IMR-90 (cell line): ENCODE measurements around the gene KCNQ1. TPM values are rescaled to one million over a fixed set of nuclear protein-coding genes. Genes with fewer than 3 reads are reported as not detected.

ENCODE experiments used
- ATAC-seq: fragments of 200-7000 bp; cut with Tn5 transposase; 2 replicates; pipeline ENCODE4 v1.9.1; 2020; ENCODE audit warnings: low read depth, mild to moderate bottlenecking, moderate library complexity
- BruUV-seq: library from RNA; stranded (reverse); fragments of 400-500 nt; replicated peaks from 2 replicates; lab custom pipeline; 2021; lab: Mats Ljungman, UMichigan
- CTCF ChIA-PET: fragments of 300-600 bp; formaldehyde crosslinking; extraction: SDS; loops from one replicate; lab custom pipeline; 2021; ENCODE audit warnings: antibody characterized with exemption; lab: Yijun Ruan, JAX
- POLR2A ChIA-PET: fragments of 300-600 bp; sonication (Branson Sonifier 250); formaldehyde crosslinking; loops from one replicate; lab custom pipeline; 2022; ENCODE audit warnings: antibody characterized with exemption; ENCODE audit not compliant: unreplicated experiment; lab: Charles Lee
- DNase-seq: peaks from one replicate; pipeline ENCODE4 v3.0.0; 2013
- H2AFZ ChIP-seq: replicated peaks from 2 replicates; pipeline ENCODE3; 2013; ENCODE audit warnings: low read length, mild to moderate bottlenecking; ENCODE audit not compliant: poor library complexity
- H2AK5ac ChIP-seq: 2 replicates; pipeline ENCODE4 v1.6.1; 2013; ENCODE audit warnings: low read depth, low read length, inconsistent platforms
- H2AK9ac ChIP-seq: replicated peaks from 2 replicates; pipeline ENCODE3; 2013; ENCODE audit warnings: mild to moderate bottlenecking, low read depth, low read length, moderate library complexity; ENCODE audit not compliant: poor library complexity
- H2BK120ac ChIP-seq: 2 replicates; pipeline ENCODE4 v1.6.1; 2013; ENCODE audit warnings: low read depth, low read length, inconsistent platforms
- H2BK15ac ChIP-seq: 3 replicates; pipeline ENCODE4 v1.6.1; 2013; ENCODE audit warnings: low read depth, low read length, inconsistent platforms
- H2BK20ac ChIP-seq: 2 replicates; pipeline ENCODE4 v1.6.1; 2013; ENCODE audit warnings: low read depth, mild to moderate bottlenecking, inconsistent platforms, low read length, moderate library complexity
- H2BK5ac ChIP-seq: 2 replicates; pipeline ENCODE4 v1.6.1; 2013; ENCODE audit warnings: mild to moderate bottlenecking, low read depth, low read length, inconsistent platforms; ENCODE audit not compliant: poor library complexity, severe bottlenecking
- H3K14ac ChIP-seq: replicated peaks from 2 replicates; pipeline ENCODE4 v1.6.1; 2013; ENCODE audit warnings: low read depth, low read length, inconsistent platforms
- H3K18ac ChIP-seq: 2 replicates; pipeline ENCODE4 v1.6.1; 2013; ENCODE audit warnings: low read depth, low read length, control low read depth
- H3K23ac ChIP-seq: 2 replicates; pipeline ENCODE4 v1.6.1; 2013; ENCODE audit warnings: low read depth, low read length, inconsistent platforms
- H3K27ac ChIP-seq: 2 replicates; pipeline ENCODE4 v1.5.1; 2013; ENCODE audit warnings: mild to moderate bottlenecking, control low read depth, low read length; ENCODE audit not compliant: insufficient read depth
- H3K27me3 ChIP-seq: 2 replicates; pipeline ENCODE4 v1.6.1; 2013; ENCODE audit warnings: low read length; ENCODE audit not compliant: control insufficient read depth, insufficient read depth
- H3K36me3 ChIP-seq: 2 replicates; pipeline ENCODE4 v1.6.1; 2013; ENCODE audit warnings: low read length, mixed read lengths; ENCODE audit not compliant: control insufficient read depth, insufficient read depth
- H3K4ac ChIP-seq: 2 replicates; pipeline ENCODE4 v1.6.1; 2013; ENCODE audit warnings: low read depth, low read length, inconsistent platforms
- H3K4me1 ChIP-seq: 2 replicates; pipeline ENCODE4 v1.6.1; 2013; ENCODE audit warnings: low read length, mixed read lengths; ENCODE audit not compliant: control insufficient read depth, insufficient read depth
- H3K4me2 ChIP-seq: 2 replicates; pipeline ENCODE4 v1.6.1; 2013; ENCODE audit warnings: low read depth, mild to moderate bottlenecking, control low read depth, low read length, moderate library complexity
- H3K4me3 ChIP-seq: 2 replicates; pipeline ENCODE4 v1.5.1; 2013; ENCODE audit warnings: low read depth, mild to moderate bottlenecking, control low read depth, low read length, moderate library complexity; ENCODE audit not compliant: insufficient read depth
- H3K56ac ChIP-seq: 2 replicates; pipeline ENCODE4 v1.6.1; 2013; ENCODE audit warnings: low read length, inconsistent platforms; ENCODE audit not compliant: insufficient read depth; ENCODE audit errors: extremely low read depth
- H3K79me1 ChIP-seq, 2 experiments: 2 replicates each; pipeline ENCODE4 v1.6.1; 2013; ENCODE audit warnings: low read length in 2 of 2, inconsistent platforms in 1 of 2, low read depth in 1 of 2
- H3K9ac ChIP-seq: 2 replicates; pipeline ENCODE4 v1.6.1; 2013; ENCODE audit warnings: low read depth, low read length, control low read depth
- H3K9me1 ChIP-seq: 2 replicates; pipeline ENCODE4 v1.6.1; 2013; ENCODE audit warnings: low read length, inconsistent platforms; ENCODE audit not compliant: insufficient read depth
- H3K9me3 ChIP-seq: 2 replicates; pipeline ENCODE4 v1.6.1; 2013; ENCODE audit warnings: low read length; ENCODE audit not compliant: control insufficient read depth, insufficient read depth
- H4K20me1 ChIP-seq: 2 replicates; pipeline ENCODE4 v1.6.1; 2013; ENCODE audit warnings: low read length, inconsistent platforms; ENCODE audit not compliant: insufficient read depth
- H4K5ac ChIP-seq: 2 replicates; pipeline ENCODE4 v1.6.1; 2013; ENCODE audit warnings: mild to moderate bottlenecking, low read depth, low read length, control low read depth
- H4K8ac ChIP-seq, 2 experiments: 2 replicates each; pipeline ENCODE4 v1.6.1; 2013; ENCODE audit warnings: low read depth in 2 of 2, low read length in 2 of 2, control low read depth in 1 of 2, inconsistent platforms in 1 of 2
- H4K91ac ChIP-seq: 2 replicates; pipeline ENCODE4 v1.6.1; 2013; ENCODE audit warnings: low read depth, low read length, inconsistent platforms; ENCODE audit not compliant: insufficient read depth
- CEBPB ChIP-seq: IDR thresholded peaks from 2 replicates; pipeline ENCODE4 v1.6.1; 2012; ENCODE audit warnings: low read depth, low read length, improper control_type of control experiment
- CHD1 ChIP-seq: IDR thresholded peaks from 2 replicates; pipeline ENCODE4 v1.6.1; 2012; ENCODE audit warnings: low read depth, low read length, improper control_type of control experiment
- FOS ChIP-seq: fragments of 150-350 bp; IDR thresholded peaks from 2 replicates; pipeline ENCODE4 v1.6.1; 2016; ENCODE audit warnings: low read depth, low read length
- MAFK ChIP-seq: IDR thresholded peaks from 2 replicates; pipeline ENCODE4 v1.6.1; 2012; ENCODE audit warnings: low read depth, low read length, improper control_type of control experiment
- MAZ ChIP-seq: IDR thresholded peaks from 2 replicates; pipeline ENCODE4 v1.6.1; 2012; ENCODE audit warnings: low read depth, mild to moderate bottlenecking, low read length, improper control_type of control experiment, moderate library complexity, borderline replicate concordance
- MXI1 ChIP-seq: IDR thresholded peaks from 2 replicates; pipeline ENCODE4 v1.6.1; 2012; ENCODE audit warnings: low read depth, mild to moderate bottlenecking, low read length, moderate library complexity, borderline replicate concordance
- NFE2L2 ChIP-seq: fragments of 150-350 bp; IDR thresholded peaks from 2 replicates; pipeline ENCODE4 v1.6.1; 2016; ENCODE audit warnings: low read depth, mild to moderate bottlenecking, low read length
- POLR2A ChIP-seq: IDR thresholded peaks from 2 replicates; pipeline ENCODE4 v1.6.1; 2012; ENCODE audit warnings: mild to moderate bottlenecking, low read depth, low read length
- RAD21 ChIP-seq: IDR thresholded peaks from 2 replicates; pipeline ENCODE4 v1.6.1; 2012; ENCODE audit warnings: low read length, improper control_type of control experiment
- RCOR1 ChIP-seq: IDR thresholded peaks from 2 replicates; pipeline ENCODE4 v1.6.1; 2012; ENCODE audit warnings: mild to moderate bottlenecking, low read length, improper control_type of control experiment; ENCODE audit not compliant: insufficient replicate concordance
- RFX5 ChIP-seq: IDR thresholded peaks from 2 replicates; pipeline ENCODE4 v1.8.0; 2012; ENCODE audit warnings: low read depth, mild to moderate bottlenecking, low read length, moderate library complexity
- WGBS, 2 experiments: methylation state at CpG; one replicate each; pipeline versions ENCODE4 v1.1.5 to v1.1.7; 2013; ENCODE audit warnings: missing lambda C conversion rate in 2 of 2; ENCODE audit not compliant: insufficient read length in 1 of 2; ENCODE audit errors: extremely low coverage in 2 of 2; 5-methylcytosine and 5-hydroxymethylcytosine counted together
- dilution Hi-C: fragments of 300-500 bp; cut with HindIII; formaldehyde crosslinking; loops from one replicate; pipeline ENCODE4 v1.14.3; 2018; ENCODE audit warnings: low sequenced_read_pairs; ENCODE audit not compliant: unreplicated experiment
- in situ Hi-C: fragments of 300-500 bp; cut with MboI; formaldehyde crosslinking; loops from 3 replicates; pipeline ENCODE4 v1.14.3; 2019; ENCODE audit warnings: low sequenced_read_pairs, inconsistent platforms, mixed read lengths
- intact Hi-C: fragments of 100-400 bp; cut with micrococcal nuclease; formaldehyde crosslinking; loops from 2 replicates; pipeline ENCODE4 v1.10.0; 2022
- polyA plus RNA-seq, 3 experiments: library from polyadenylated mRNA; depleted of rRNA; stranded (reverse); fragments of >200 nt; gene quantifications; 2 replicates each; pipeline ENCODE4 v1.2.3, GENCODE V29; 2012; ENCODE audit warnings: low replicate concordance in 1 of 3
- total RNA-seq: library from RNA; depleted of rRNA; stranded (reverse); fragments of >200 nt; gene quantifications from 2 replicates; pipeline ENCODE4 v1.2.3, GENCODE V29; 2012
- TF ChIP-seq, protein P1 (sequence below): fragments of 150-350 bp; IDR thresholded peaks from 2 replicates; pipeline ENCODE4 v1.6.1; 2017; ENCODE audit warnings: mild to moderate bottlenecking, antibody characterized with exemption, low read length, low read depth
- TF ChIP-seq, protein P2 (sequence below): fragments of 150-350 bp; IDR thresholded peaks from 2 replicates; pipeline ENCODE4 v1.6.1; 2016; ENCODE audit warnings: low read depth, mild to moderate bottlenecking, low read length, moderate library complexity, borderline replicate concordance

Gene KCNQ1
- total and polyA plus RNA-seq, 2 of the 4 experiments (the other 2 are of a cell fraction): 0.07 TPM; not detected in 1

DNA sequence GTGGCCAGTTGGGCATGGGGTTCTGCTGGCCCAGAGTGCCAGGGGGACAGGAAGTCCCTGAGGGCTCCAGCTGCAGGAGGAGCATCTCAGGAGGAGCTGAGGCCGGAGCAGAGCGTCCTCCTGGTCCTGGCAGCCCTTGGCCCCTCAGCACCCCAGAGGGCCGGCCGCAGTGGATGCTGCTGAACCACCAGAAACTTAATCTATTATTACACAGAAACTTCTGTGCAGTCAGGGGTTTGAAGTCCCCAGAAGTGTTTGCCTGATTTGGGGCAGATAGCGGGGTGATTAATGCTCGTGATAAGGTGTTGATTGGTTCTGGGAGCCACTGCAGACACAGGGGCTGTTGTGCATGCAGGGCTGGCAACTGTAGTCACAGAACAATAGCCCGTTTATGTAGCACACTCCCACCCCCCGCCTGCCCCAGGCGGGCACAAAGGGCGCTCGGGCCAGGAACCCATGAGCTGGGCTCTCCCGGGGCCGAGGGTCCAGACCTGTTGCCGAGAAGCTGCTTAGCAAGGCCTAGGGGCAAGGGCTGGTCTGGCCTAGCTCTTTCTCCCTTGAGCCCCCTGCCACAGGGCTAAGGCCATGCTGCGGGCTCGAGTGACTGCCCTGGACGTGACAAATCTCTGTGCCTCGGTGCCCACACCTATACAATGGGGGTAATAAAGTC is 284.0 kb downstream of the KCNQ1 start:
- peaks cover 33% of the 10 kb centered on the region; the same call in 1 of the 2 replicates for H3K27me3 ChIP-seq
- H3K27ac ChIP-seq: no peak overlapping the region
- ATAC-seq (no peak), DNase-seq (no peak)
- peak overlapping the region; percentile 42 for H2AK9ac ChIP-seq
- H3K14ac ChIP-seq: no peak overlapping the region
- H3K56ac ChIP-seq: no peak overlapping the region
- no peak overlapping the region for H2BK120ac ChIP-seq
- H4K5ac ChIP-seq: no peak overlapping the region
- no peak overlapping the region for H3K4ac ChIP-seq
- H3K18ac ChIP-seq: no peak overlapping the region
- H3K36me3 ChIP-seq: no peaks in the 10 kb centered on the region
- WGBS, 2 experiments: 80% methylated on average over 1 of the region's 18 CpGs; no CpG with 5 or more reads in 1 of the 2 experiments
- no peaks in the 10 kb centered on the region for H3K79me1 ChIP-seq
- H3K9ac ChIP-seq: no peak overlapping the region
- H2AFZ ChIP-seq: no peak overlapping the region
- H4K8ac ChIP-seq: no peak overlapping the region
- no peak overlapping the region for H3K4me3 ChIP-seq
- no peak overlapping the region for H3K4me2 ChIP-seq
- peaks cover 3% of the 10 kb centered on the region; the same call in 1 of the 2 replicates for H3K4me1 ChIP-seq
- H3K9me3 ChIP-seq: peaks cover 9% of the 10 kb centered on the region
- H3K9me1 ChIP-seq: no peaks in the 10 kb centered on the region
- H2AK5ac ChIP-seq: no peak overlapping the region
- BruUV-seq: no TSS peak
- in situ Hi-C loops: no loop called here
- H4K20me1 ChIP-seq: no peaks in the 10 kb centered on the region; the same call in 1 of the 2 replicates
- POLR2A ChIA-PET: no interaction called here
- no peak overlapping the region for H2BK20ac ChIP-seq
- no peak overlapping the region for H2BK15ac ChIP-seq
- no peak overlapping the region for H4K91ac ChIP-seq
- no peak overlapping the region for H2BK5ac ChIP-seq
- H3K23ac ChIP-seq: no peak overlapping the region
- intact Hi-C loops: no loop called here
- TF ChIP-seq MXI1 (no peak), NFE2L2 (no peak), MAFK (no peak), RAD21 (no peak), CHD1 (no peak), RCOR1 (no peak), POLR2A (no peak), FOS (no peak), MAZ (no peak), CEBPB (no peak), RFX5 (no peak)
- TF ChIP-seq, protein P1, sequence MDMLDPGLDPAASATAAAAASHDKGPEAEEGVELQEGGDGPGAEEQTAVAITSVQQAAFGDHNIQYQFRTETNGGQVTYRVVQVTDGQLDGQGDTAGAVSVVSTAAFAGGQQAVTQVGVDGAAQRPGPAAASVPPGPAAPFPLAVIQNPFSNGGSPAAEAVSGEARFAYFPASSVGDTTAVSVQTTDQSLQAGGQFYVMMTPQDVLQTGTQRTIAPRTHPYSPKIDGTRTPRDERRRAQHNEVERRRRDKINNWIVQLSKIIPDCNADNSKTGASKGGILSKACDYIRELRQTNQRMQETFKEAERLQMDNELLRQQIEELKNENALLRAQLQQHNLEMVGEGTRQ: no peak
- TF ChIP-seq, protein P2, sequence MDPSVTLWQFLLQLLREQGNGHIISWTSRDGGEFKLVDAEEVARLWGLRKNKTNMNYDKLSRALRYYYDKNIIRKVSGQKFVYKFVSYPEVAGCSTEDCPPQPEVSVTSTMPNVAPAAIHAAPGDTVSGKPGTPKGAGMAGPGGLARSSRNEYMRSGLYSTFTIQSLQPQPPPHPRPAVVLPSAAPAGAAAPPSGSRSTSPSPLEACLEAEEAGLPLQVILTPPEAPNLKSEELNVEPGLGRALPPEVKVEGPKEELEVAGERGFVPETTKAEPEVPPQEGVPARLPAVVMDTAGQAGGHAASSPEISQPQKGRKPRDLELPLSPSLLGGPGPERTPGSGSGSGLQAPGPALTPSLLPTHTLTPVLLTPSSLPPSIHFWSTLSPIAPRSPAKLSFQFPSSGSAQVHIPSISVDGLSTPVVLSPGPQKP: no peak
- CTCF ChIA-PET: no interaction called here
- dilution Hi-C loops: no loop called here
